Erythroblast (primary cell): ENCODE measurements around the gene GNB4.

Experiments
- GATA1 ChIP-seq: IDR thresholded peaks from 2 replicates; pipeline ENCODE4 v1.6.1; 2011; ENCODE audit warnings: low read depth, mild to moderate bottlenecking, control low read depth, low read length, moderate library complexity
- POLR2A ChIP-seq: IDR thresholded peaks from 2 replicates; pipeline ENCODE4 v1.6.1; 2011; ENCODE audit warnings: mild to moderate bottlenecking, low read length

DNA sequence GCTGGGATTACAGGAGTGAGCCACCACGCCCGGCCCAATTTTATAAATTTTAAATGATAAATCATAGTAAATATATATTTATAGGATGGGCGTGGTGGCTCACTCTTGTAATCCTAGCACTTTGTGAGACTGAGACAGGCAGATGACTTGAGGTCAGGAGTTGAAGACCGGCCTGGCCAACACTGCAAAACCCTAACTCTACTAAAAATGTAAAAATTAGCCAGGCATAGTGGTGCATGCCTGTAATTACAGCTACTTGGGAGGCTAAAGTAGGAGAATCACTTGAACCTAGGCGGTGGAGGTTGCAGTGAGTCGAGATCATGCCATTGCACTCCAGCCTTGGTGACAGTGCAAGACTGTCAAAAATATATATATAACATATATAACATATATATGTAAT lies 77.3 kb downstream of the GNB4 start:
- TF ChIP-seq POLR2A = no peak
- TF ChIP-seq GATA1 = no peak
